Head of caudate nucleus (tissue), 42 donors: ENCODE results near the gene SLC4A2.

Experiments used
- DNase-seq, 42 donors: peaks; one replicate each; pipeline versions ENCODE4 v3.0.0 to v3.0.0-alpha.2; 2020 to 2021; ENCODE audit warnings: mixed read lengths in 7 of 42
- intact Hi-C: fragments of 100-400 bp; cut with DNase I; formaldehyde crosslinking; loops from one replicate; pipeline ENCODE4 v1.15.0; 2022

The SLC4A2 gene

DNA sequence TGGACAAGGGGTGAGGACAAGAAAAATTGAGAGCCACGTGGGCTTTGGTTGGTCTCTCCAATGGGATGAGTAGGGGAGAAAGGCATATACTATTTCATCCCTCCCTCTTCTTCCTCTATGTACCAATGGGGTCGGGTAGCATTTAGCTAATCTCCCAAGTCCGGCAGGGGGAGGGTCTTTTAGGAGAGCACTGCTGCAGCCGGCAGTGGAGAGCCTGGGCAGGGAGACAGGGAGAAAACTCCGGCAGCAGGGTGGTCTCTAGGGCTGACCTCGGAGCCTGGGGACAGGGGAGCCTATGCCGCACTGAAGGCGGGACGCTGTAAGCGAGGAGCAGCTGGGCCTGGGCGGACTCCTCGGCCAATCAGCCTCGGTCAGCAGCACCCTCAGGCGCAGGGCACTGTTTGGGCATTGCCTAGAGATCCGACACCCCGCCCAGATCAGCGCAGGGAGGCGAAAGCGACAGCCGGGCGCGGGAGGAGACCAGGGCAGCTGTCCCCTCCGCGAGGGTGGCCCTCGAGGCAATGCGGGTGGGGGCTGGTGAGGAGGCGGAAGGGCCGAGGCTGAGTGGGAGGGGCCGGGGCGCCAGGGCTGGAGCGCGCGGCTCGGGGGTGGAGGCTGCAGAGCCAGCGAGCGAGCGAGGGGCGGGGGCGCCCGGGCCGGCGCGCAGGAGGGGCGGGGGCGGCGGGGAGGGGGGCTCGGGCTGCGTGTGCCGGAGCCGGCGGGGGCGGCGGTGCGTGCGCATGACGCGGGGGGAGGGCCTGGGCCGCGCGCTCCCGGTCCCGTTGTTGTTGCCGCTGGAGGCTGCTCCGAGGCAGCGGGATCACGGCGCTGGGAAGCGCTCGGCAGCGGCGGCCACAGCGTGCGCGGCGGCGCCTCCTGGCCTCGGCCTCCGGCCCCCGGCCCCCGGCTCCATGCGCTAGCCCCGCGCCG lies 26.6 kb downstream of the SLC4A2 start, which contains the start of gene AGAP3:
AGAP3 (plus strand) TSS at position 785 of the 930 bp plus-strand sequence. CDS start 267 bp downstream, outside the sequence.
- intact Hi-C loops: no loop called here
- DNase-seq: peak; percentile 74 to 96 (median 90)

DNA sequence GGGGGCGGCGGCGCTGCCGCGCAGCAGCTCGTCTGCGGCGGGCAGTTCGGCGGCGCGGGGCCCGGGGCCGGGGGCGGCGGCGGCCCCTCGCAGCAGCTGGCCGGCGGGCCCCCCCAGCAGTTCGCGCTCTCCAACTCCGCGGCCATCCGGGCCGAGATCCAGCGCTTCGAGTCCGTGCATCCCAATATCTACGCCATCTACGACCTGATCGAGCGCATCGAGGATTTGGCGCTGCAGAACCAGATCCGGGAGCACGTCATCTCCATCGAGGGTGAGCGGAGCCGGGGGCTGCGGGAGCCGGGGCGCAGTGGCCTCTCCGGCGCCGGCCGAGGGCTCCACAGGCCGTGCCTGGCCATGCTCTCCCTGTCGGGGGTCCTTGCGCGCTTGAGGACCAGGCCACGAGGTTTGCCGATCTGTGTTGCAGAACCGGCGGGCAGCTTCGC lies 27.4 kb downstream of the SLC4A2 start:
- intact Hi-C loops: no loop called here
- DNase-seq: peak in 22 of 42 donors; percentile 15 to 66 (median 40)

DNA sequence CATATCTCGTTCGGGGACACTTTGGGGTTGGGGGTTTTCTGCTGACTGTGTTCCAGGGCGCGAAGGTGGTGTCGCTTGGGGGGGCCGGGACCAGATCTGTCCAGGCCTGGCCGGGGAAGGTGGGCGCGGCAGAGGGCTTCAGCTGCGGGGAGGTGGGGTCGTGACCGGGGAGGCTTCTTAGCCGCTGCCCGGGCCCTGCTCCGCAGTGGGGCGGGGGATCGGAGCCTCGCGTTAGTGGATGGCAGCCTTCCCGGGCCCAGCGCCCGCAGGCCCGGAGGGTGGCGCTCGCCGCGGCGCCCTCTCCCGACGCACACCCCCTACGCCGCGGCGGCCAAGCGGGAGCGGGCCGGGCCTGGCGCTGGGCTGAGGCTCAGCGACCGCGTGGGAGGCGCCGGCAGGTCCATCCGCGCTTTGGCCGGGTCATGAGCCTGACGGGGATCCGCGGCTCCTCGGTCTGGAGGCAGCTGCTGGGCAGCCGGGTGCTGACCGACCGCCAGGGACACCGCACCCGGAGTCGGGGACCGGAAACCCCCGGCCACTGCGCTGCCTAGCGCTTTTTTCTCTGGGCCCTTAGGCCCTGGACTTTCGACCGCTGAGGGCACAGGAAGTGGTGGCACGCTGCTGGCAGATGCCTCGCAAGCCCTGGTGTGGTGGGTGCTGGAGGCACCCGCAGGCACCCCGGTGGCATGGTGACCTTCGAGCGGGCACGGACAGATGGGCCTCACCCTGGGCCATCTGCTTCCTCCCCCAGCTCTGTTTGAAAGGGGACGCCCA lies 28.0 kb downstream of the SLC4A2 start:
- intact Hi-C loops: no loop called here
- DNase-seq: peak in 41 of 42 donors; percentile 40 to 86 (median 72)

DNA sequence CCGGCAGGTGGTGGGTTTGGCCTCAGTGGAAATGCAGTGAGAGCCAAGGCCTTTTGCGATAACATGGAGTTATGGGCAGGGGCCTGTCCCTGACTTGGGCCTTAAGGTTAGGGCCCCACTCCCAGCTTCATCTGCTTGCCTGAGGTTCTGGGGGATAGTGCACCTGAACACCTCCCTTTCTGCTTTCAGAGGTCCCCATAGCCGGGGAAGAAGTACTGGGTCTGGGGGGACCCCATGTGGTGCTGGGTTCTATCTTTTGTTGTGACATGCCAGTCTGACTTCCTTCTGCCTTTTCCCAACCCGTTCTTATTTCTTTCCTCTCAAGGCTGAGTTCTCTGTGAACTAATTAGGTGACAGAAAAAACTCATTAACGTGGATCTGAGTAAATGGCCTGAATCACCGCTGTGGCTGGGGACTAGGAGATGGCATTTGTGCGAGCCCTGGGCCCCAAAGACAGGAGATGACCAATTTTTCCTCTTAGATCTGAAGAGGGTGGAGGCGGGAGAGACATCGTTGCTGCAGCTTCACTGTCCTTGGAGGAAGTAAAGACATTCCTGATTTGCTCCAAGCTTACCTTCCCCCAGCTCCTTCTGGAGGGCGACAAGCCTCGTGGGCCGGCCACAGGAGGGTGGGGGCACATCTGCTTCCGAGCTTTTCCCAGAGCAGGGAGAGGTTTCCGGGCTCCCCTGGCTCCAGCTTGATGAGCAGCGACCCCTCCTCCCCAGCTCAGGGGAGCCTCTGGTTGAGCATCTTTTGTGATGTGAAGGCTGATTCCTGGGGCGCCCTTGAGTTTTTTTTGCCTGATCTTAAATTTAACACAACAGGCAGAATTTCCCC lies 28.8 kb downstream of the SLC4A2 start:
- intact Hi-C loops: no loop called here
- peak in 1 of 42 donors; percentile 34 for DNase-seq

DNA sequence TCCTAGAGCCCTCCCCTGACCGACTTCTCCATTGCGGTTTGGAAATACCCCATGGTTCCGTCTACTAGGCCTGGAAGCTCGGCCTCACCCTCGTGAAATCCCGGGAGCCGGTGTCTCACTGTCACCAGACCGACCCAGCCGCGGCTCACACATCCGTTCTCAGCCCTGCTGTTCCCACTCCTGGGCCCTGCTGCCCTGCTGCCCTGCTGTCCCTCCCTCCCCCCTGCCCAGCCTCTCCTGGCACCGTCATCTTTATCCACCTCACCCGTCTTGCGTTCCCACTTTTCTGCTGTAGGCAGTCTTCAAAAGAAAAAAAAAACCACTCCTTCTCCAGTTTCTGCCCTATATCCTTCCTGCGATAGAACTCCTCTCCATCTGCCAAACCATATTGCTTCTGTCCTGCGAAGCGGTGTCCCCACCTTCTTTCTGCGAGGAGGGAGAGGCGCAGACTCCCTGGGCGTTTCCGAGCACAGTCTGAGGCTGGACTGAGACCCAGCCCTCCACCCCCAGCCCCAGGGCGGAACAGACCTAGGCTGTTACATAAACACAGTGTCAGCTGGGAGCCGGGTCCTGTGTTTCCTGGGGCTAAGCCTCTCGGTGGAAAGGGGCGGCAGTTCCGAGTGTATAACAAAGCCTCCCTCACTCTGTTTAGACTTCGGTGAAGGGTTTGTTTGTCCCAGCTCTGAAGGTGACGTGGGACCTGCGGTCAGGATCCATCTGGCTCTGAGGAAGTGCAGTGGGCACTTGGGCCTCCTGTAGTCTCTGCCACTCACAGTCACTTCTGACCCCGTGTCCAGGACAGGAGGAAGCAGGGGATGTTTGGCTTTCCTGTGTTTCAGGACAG lies 29.7 kb downstream of the SLC4A2 start:
- peak in 33 of 42 donors; percentile 24 to 72 (median 51) for DNase-seq

DNA sequence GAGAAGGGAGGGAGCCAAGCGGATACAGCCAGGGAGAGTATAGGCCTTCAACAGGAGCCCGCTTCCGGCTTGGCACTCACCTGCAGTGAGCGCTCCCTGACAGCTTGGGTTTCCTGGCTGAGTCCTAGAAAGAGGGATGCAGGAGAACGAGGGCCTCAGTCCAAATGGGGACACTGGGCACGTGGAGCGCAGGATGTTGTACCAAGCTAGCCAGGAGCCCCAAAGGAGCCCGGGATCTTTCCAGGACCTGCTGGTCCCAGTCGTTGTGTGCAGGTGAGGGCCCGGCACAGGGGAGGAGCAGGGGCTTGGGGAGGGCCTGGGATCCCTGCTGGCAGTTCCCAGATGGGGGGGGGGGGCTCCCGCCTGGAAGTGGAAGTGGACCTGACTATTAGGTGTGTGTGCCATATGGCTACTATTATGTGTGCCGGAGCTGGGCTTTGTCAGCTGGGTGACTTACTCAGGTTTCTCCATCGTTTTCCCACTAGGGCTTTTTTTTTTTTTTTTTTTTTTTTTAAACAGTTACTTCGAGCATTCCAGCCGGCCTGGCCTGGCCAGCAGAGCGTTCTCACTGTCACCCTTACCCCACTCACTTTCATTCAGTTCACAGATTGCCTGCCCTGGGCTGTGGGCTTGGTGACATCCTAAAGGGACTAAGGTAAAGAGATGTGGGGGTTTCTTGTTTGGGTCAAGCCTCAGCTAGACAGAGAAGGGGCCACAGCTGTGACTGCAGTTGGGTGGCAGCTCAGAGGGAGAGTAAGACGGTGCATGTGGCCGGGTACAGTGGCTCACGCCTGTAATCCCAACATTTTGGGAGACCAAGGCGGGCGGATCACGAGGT lies 30.7 kb downstream of the SLC4A2 start:
- intact Hi-C loops: no loop called here
- DNase-seq: no peak

More for the DNA sequence above, 29.7 kb downstream of the SLC4A2 start:
- intact Hi-C loops: no loop called here

DNA sequence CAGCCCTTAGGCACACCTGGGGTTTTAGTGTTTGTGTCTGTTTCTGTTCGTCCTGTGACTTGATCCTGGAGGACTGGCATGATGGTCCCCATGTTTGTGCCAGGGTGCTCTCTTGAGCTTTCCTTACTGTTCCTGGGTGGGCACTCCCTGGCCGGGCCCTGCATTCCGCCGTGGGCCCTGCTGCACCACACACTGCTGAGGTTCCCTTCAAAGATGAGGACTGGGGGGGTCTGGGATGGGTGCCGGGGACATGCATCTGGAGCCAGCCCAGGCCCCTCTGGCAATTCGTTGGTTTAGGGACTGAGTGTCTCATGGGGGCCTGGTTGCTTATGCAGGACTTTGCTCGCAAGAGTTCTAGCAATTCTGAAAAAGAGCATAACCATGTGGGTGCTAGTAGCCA lies 31.6 kb downstream of the SLC4A2 start:
- intact Hi-C loops: no loop called here
- no peak for DNase-seq

DNA sequence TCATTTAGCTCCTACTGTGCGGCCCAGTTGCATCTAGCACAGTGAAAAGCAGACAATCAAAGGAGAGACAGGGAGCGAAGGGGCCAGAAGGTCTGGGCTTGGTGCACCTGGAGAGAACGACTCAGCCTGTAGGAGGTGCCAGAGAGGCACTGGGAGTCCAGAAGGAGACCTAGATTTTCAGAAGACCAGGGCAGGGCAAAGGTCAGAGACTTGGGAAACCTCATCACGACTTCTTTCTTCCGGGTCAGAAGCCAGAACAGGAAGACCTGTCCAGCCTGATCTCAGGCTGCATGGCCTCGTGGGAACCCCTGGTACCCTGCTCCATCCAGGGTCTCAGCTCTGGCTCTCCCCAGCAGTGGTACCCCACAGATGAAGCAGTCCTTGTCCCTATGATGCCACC lies 32.0 kb downstream of the SLC4A2 start:
- intact Hi-C loops: no loop called here
- DNase-seq: no peak

DNA sequence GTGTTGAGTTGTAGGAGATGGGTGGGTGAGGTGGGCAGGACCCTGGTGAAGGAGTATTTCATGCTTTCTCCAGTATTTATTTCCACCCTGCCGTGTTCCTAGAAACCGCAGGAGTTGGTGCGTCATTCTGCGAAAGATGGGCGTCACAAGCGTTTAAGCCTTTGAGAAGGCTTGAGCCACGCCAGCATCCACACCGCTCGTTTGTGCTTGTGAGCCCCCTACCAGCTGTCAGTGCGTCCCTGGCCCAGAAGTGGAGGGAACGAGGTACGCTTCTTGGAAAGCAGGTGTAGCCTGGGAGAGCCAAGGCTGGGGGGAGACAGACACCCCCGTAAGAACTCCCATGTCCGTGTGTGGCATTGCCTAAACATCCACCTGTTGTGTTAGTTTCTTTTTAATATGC lies 32.6 kb downstream of the SLC4A2 start:
- intact Hi-C loops: no loop called here
- DNase-seq: no peak

DNA sequence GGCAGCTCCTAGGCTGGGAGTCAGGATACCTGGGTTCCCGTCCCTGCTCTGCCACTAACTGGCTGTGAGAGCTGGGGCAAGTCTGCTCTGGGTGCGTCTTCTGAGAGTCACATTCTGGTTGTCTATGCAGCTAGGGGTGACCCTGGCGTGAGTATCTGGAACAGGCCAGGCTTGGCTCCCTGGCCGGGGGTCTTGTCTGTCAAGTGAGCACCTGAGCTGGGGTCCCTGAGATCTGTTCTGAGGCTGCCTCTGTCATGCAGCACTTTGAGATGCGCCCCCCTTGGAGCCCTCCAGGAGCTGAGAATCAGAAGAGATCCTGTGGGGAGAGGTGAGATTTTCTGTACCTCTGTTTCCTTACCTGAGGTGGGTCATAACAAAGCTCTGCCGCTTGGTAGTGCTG lies 34.4 kb downstream of the SLC4A2 start:
- intact Hi-C loops: no loop called here
- DNase-seq: no peak

DNA sequence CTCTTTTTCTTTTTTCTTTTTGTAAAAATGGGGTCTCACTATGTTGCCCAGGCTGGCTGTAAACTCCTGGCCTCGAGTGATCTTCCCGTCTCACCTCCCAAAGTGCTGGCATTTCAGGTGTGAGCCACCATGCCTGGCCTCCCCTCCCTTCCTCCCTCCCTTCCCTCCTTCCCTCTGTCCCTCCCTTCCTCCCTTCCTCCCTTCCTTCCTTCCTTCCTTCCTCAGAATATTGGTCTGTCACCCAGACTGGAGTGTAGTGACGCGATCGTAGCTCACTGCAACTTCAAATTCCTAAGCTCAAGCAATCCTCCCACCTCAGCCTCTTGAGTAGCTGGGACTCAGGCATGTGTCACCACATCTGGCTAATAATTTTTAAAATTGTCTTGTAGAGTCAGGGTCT lies 35.3 kb downstream of the SLC4A2 start:
- DNase-seq: peak in 1 of 42 donors; percentile 33
- intact Hi-C loops: no loop called here

DNA sequence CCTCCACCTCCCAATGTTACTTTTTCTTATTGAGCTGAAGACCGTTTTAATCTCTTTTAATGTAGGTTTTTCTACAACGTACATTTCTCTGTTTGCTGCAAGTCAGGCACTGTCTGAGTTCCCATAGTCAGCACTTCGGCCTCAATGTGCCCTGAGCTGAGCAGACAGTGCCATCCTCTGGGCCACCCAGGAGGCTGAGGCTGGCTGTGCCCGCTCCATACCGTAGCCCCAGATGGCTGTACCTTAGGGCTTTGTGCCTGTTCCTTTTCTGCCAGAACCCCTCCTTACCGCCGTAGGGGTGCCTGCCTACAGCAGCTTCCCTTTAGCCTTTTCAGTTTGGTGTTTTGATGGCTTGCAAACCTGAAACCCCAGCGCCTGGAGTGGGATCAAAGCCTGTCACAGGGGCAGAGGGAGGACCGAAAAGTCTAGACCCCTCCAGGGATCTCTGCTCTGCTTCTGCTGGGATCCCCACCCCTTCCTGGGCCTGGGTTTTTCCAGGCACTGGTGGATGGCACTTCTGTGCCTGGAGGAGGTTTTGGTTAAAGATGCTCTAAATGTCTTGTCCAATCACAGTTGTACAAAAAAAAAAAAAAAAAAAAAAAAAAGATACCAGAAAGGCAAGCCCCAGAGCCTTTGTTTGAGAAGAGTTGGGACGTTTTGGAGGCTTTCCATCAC lies 35.9 kb downstream of the SLC4A2 start:
- DNase-seq: peak in 1 of 42 donors; percentile 30
- intact Hi-C loops: no loop called here

DNA sequence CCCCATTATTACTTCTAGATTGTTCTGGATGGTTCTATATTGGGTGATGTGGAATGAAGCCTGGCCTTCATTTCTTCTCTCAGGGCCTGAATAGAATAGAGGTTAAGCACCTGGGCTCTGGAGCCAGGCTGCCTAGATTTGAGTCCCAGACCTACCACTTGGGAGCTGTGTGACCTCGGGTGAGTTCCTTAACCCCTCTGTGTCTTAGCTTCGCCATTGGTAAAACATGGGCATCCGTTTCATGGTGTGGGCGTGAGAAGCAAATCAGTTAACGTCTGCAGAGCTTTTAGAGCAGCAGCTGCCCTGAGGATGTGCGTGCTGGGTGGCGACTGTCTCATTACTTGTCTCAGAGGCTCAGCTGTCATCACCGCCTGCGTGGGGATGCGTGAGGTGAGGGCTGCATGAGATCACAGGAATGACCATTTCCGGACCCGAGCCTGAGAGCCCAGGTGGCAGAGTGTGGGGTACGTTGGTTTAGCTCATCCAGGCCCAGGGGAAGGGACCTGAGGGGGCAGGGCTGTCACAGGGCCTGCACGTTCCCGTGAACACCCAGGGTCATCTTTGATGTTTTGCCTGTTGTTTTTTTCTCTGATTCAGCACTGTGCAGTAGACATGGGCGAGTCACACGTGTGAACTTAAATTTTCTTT lies 36.6 kb downstream of the SLC4A2 start:
- no peak for DNase-seq
- intact Hi-C loops: no loop called here

DNA sequence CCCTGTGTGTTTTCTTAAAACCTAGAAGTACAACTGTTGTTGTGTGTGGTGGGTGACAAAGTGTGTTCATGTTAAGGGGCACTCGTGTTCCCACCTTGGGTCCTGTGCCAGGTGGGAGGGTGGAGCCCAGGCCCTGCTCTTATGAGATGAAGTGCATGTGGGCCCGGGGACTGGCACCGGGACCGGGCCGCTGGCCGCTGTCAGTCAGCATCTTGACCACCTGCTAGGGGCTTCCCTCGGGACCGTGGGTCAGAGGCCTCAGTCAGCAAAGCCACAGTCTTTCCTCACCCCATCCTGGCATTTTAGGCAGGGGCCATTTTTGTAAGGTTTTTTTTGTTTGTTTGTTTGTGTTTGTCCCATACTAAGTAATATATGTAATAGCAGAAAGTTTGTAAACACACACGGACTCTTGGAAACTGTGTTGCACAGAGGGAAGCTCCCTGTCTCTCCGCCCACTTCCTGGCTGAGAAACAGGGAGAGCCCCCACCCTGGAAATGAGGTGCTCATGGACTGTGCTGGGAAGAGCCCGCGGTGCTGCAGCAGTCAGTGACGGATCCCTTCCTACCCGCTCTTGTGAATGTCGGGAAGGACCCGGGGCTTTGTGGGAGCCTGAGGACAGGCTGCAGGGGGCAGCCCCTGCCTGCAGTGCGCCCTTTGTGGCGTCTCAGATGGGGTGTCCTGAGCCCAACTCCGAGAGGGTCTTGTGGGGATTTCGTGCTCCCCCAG lies 40.3 kb downstream of the SLC4A2 start:
- intact Hi-C loops: no loop called here
- no peak for DNase-seq

DNA sequence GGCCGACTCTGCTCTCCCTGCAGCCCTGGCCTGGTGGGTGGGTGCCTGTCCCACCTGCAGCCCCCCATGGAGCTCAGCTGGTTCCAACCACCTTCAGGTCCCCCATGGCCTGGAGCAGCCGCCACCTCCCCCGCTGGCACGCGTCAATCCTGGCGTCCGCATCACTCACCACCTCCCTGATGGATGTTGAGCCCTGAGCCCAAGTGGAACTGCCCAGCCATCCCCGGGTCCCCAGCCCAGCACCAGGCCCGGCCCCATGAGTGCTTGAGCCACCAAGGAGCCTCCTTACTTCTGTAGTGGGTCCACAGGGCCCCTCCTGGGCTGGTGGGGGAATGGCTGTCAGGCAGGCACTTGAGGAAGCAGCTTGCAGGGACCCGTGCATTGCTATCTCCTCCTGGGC lies 41.5 kb downstream of the SLC4A2 start:
- intact Hi-C loops: no loop called here

More for the DNA sequence above, 41.5 kb downstream of the SLC4A2 start:
- DNase-seq: no peak
